Activated B cell treated with CpG ODN at 0.5 μM for 24 hours (primary cell): ENCODE data around the gene PSENEN. TPM values are rescaled to one million over a fixed set of nuclear protein-coding genes. Genes with fewer than 3 reads are reported as not detected.

Source experiments
- ATAC-seq: fragments of 200-7000 bp; cut with Tn5 transposase; one replicate; pipeline ENCODE4 v1.10.0; 2021; ENCODE audit warnings: low read depth, mild to moderate bottlenecking, moderate library complexity
- CTCF ChIA-PET: fragments of 350-600 bp; sonication (Branson Sonifier 250); formaldehyde crosslinking; loops from one replicate; lab custom pipeline; 2021; ENCODE audit warnings: antibody characterized with exemption; lab: Charles Lee
- POLR2A ChIA-PET: fragments of 350-600 bp; sonication (Branson Sonifier 250); formaldehyde crosslinking; loops from one replicate; lab custom pipeline; 2021; ENCODE audit warnings: antibody characterized with exemption; lab: Charles Lee
- DNase-seq: peaks from one replicate; pipeline ENCODE4 v3.0.0; 2022
- H3K27ac Mint-ChIP-seq: one replicate; pipeline ENCODE4 v1.8.0; 2020; ENCODE audit warnings: mixed read lengths
- H3K27me3 Mint-ChIP-seq: one replicate; pipeline ENCODE4 v1.8.0; 2021; ENCODE audit warnings: mixed read lengths
- H3K36me3 Mint-ChIP-seq: one replicate; pipeline ENCODE4 v1.8.0; 2021; ENCODE audit warnings: low read depth, mixed read lengths
- H3K4me1 Mint-ChIP-seq: one replicate; pipeline ENCODE4 v1.8.0; 2021; ENCODE audit warnings: mixed read lengths
- H3K4me3 Mint-ChIP-seq: one replicate; pipeline ENCODE4 v1.8.0; 2020; ENCODE audit warnings: mild to moderate bottlenecking, mixed read lengths
- H3K9me3 Mint-ChIP-seq: one replicate; pipeline ENCODE4 v1.8.0; 2020; ENCODE audit warnings: mixed read lengths
- intact Hi-C: fragments of 100-400 bp; cut with micrococcal nuclease; formaldehyde crosslinking; loops from one replicate; pipeline ENCODE4 v1.15.1; 2024
- total RNA-seq: library from RNA; stranded (reverse); gene quantifications from 2 replicates; pipeline ENCODE4 v1.2.3, GENCODE V29; 2022
- TF ChIP-seq, protein P1 (sequence below): fragments of 200-600 bp; IDR thresholded peaks from one replicate; pipeline ENCODE4 v1.8.0; 2022; ENCODE audit warnings: antibody characterized with exemption, mild to moderate bottlenecking

Gene PSENEN
- total RNA-seq, 1 donor from 2014 or later = 45.0 TPM

DNA sequence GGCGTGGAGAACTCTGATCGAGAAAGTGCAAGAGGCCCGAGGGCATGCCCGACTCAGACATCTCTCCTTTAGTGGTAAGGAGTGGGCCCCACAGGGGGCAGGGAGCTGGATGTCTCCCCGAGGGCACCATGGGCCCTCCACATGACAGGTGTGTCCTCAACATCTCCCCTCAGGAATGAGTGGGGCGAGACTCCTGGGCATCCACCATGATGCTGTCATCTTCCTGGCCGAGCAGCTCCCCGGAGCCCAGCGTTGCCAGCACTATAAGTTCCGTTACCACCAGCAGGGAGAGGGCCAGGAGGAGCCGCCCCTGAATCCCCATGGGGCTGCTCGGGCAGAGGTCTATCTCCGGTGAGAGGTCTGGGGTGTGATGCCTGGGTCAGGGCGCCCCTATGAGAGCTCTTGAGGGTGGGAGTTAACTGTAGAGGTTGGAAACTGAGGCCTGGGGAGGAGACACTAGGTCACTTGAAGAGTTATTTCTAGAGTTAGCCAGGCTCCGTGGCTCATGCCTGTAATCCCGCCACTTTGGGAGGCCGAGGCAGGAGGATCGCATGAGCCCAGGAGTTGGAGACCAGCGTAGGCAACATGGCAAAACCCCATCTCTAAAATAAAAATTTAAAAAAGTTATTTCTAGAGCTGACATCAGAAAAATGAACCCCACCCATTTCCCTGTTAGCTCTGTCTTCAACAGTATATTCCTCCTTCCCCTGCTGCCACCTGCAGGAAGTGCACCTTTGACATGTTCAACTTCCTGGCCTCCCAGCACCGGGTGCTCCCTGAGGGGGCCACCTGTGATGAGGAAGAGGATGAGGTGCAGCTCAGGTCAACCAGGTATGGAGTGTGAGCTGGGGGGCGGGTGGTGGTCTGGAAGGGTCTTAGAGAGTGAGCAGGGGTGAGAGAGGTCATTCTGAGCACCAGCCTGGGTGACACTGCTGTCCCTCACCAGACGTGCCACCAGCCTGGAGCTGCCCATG lies 8.3 kb upstream of the PSENEN start:
- Mint-ChIP-seq H3K4me1 (peaks cover 47% of the 10 kb centered on the region), H3K4me3 (no peak overlapping the region), H3K27me3 (no peaks in the 10 kb centered on the region), H3K36me3 (peaks cover 71% of the 10 kb centered on the region), H3K9me3 (no peaks in the 10 kb centered on the region), H3K27ac (peak overlapping the region; percentile 62)
- TF ChIP-seq, protein P1, sequence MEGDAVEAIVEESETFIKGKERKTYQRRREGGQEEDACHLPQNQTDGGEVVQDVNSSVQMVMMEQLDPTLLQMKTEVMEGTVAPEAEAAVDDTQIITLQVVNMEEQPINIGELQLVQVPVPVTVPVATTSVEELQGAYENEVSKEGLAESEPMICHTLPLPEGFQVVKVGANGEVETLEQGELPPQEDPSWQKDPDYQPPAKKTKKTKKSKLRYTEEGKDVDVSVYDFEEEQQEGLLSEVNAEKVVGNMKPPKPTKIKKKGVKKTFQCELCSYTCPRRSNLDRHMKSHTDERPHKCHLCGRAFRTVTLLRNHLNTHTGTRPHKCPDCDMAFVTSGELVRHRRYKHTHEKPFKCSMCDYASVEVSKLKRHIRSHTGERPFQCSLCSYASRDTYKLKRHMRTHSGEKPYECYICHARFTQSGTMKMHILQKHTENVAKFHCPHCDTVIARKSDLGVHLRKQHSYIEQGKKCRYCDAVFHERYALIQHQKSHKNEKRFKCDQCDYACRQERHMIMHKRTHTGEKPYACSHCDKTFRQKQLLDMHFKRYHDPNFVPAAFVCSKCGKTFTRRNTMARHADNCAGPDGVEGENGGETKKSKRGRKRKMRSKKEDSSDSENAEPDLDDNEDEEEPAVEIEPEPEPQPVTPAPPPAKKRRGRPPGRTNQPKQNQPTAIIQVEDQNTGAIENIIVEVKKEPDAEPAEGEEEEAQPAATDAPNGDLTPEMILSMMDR = no peak
- ChIA-PET POLR2A (interaction anchor here (0.5 to 1.7 kb wide), 5 partner anchors 11 to 66 kb away, joined by 3 to 12 read pairs (median 4); partner anchors contain the start of gene LIN37), CTCF (interaction anchor here (1.0 to 1.5 kb wide), 2 partner anchors 11 to 19 kb away, joined by 3 to 5 read pairs; partner anchors contain the start of genes KMT2B and LIN37)
- DNase-seq (no peak), ATAC-seq (no peak)
- intact Hi-C loops = no loop called here

DNA sequence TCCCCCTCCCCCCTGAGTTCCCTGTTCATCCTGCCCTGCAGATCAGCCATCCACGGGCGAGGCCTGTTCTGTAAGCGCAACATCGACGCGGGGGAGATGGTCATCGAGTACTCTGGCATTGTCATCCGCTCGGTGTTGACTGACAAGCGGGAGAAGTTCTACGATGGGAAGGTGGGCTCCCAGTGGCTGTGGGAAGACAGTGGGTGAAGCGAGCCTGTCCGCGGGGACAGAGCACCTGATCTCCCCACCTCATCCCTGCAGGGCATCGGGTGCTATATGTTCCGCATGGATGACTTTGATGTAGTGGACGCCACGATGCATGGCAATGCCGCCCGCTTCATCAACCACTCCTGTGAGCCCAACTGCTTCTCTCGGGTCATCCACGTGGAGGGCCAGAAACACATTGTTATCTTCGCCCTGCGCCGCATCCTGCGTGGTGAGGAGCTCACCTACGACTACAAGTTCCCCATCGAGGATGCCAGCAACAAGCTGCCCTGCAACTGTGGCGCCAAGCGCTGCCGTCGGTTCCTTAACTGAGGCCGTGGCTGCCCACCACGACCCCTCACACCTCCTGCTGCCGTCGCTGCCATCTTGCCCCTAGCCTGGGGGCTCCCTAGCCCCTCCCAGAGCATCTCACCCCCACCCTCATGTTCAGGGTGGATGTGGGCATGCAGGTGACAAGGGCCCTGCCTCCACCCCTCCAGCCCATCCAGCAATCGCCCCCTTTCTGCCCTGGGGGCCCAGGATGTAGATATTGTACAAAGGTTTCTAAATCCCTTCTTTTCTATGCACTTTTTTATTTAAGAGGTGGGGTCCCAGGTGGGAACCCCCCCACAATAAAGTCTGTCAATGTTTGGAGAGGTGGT lies 7.2 kb upstream of the PSENEN start:
- Mint-ChIP-seq H3K27ac (peak overlapping the region; percentile 31), H3K4me1 (peaks cover 56% of the 10 kb centered on the region), H3K36me3 (peaks cover 74% of the 10 kb centered on the region), H3K9me3 (no peaks in the 10 kb centered on the region), H3K4me3 (no peak overlapping the region), H3K27me3 (no peaks in the 10 kb centered on the region)
- TF ChIP-seq, protein P1 = no peak
- intact Hi-C loops = no loop called here
- POLR2A ChIA-PET = interaction anchor here (0.5 to 1.7 kb wide), 4 partner anchors 19 to 67 kb away, joined by 3 to 12 read pairs (median 4); no protein-coding TSS in a partner anchor
- CTCF ChIA-PET = interaction anchor here (1.0 to 1.5 kb wide), 2 partner anchors 10 to 20 kb away, joined by 3 to 5 read pairs; partner anchors contain the start of genes KMT2B and LIN37
- no peak for DNase-seq
- ATAC-seq = no peak

DNA sequence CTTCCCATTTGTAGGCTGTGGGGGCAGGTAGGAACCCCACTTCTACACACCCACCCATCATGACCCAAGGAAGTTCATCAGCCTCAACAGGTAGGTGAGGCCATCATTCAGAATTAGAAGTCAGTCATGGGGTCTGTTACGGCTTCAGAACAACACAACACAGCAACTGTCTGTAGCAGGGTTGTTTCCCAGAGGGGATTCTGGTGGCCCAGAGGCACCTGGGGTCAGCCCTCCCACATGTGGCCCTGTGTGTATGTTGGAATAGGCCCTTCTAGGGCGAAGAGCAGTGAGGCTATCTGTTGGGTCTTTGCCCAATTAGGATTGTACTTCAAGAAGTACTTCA lies 6.6 kb upstream of the PSENEN start:
- ChIA-PET POLR2A (interaction anchor here (1.6 kb wide), 1 partner anchor 91 kb away, joined by 4 read pairs; the partner anchor contains the start of gene COX6B1), CTCF (no interaction called here)
- Mint-ChIP-seq H3K27ac (peak overlapping the region; percentile 31), H3K4me3 (no peak overlapping the region), H3K27me3 (no peaks in the 10 kb centered on the region), H3K9me3 (no peaks in the 10 kb centered on the region), H3K4me1 (peaks cover 57% of the 10 kb centered on the region), H3K36me3 (peaks cover 68% of the 10 kb centered on the region)
- ATAC-seq (no peak), DNase-seq (no peak)
- intact Hi-C loops = no loop called here
- TF ChIP-seq, protein P1 = no peak

DNA sequence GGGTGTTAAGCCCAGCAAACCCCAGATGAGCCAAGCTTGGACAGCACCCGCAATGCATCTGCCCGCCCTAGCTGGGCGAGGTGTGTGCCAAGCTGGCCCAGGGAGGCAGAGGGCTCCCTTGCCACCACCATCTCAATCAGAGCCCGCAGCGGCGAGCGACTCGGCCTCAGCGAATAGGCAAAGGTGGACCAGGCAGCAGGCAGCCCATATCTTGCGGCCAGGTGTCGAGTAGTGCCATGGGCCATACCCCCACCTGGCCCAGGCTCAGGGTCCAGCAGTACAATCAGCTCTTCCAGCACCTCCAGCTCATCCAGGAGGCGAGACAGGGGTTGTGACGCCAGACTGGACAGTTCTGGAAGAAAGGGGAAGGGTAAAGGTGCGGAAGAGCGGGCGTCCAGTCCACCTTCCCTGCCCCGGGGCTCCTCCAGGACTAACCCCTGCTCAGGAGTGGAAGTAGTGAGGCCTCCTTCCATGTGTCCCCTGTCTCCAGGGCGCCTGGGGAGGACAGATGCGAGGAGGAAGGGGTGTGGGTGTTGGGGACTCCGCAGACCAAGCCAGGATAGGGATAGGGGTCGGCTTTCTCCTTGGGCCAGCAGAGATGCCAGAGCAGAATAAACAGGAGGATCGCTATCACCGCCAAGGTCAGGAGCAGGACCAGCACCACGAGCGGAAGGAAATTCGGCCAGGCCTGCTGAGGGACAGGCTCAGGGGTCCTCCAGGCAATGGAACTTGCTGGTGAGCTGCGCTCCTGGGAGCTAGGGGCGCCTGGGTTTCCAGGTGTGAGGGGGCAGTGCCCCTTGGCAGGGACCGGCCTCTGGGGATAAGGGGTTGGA lies 6.0 kb upstream of the PSENEN start:
- POLR2A ChIA-PET = interaction anchor here (0.8 to 3.6 kb wide), 9 partner anchors 9 to 533 kb away, joined by 3 to 54 read pairs (median 7); partner anchors contain the start of genes COX6B1, KMT2B and LIN37

More for the DNA sequence above, 6.0 kb upstream of the PSENEN start:
- Mint-ChIP-seq H3K4me3 (peak overlapping the region; percentile 95), H3K4me1 (peaks cover 60% of the 10 kb centered on the region), H3K27me3 (no peaks in the 10 kb centered on the region), H3K9me3 (no peaks in the 10 kb centered on the region), H3K36me3 (peaks cover 62% of the 10 kb centered on the region), H3K27ac (peak overlapping the region; percentile 24)
- CTCF ChIA-PET = no interaction called here
- ATAC-seq = no peak
- intact Hi-C loops = loop anchor here (1.0 to 10.0 kb wide), 9 partner anchors 19 to 1575 kb away; partner anchors contain the start of genes ARHGAP33, COX6B1, NFKBID and OVOL3
- DNase-seq = no peak
- TF ChIP-seq, protein P1 = no peak
